HEK293 (cell line): ENCODE data around the gene SLC25A40.

Source experiments
- CTCF ChIA-PET: fragments of 350-600 bp; formaldehyde crosslinking; extraction: SDS; loops from one replicate; lab custom pipeline; 2021; ENCODE audit warnings: antibody characterized with exemption; lab: Yijun Ruan, JAX
- POLR2A ChIA-PET: fragments of 300-600 bp; formaldehyde crosslinking; extraction: SDS; loops from one replicate; lab custom pipeline; 2020; ENCODE audit warnings: antibody characterized with exemption, inconsistent platforms; lab: Yijun Ruan, JAX
- H3K27ac ChIP-seq: fragments of 200-500 bp; sonication (Bioruptor generic); 2 replicates; pipeline ENCODE4 v1.5.1; 2014; ENCODE audit warnings: low read depth, low read length, control low read depth, inconsistent platforms; ENCODE audit errors: extremely low read depth
- H3K36me3 ChIP-seq, 2 experiments: fragments of 200-500 bp in 1 of 2; sonication (Bioruptor generic) in 1 of 2; 1 replicate in 1 of 2; 2 replicates in 1 of 2; pipeline ENCODE4 v1.5.1; 2014 to 2017; ENCODE audit warnings: inconsistent platforms in 2 of 2, low read length in 2 of 2; ENCODE audit not compliant: control insufficient read depth in 2 of 2, insufficient read depth in 1 of 2
- H3K4me1 ChIP-seq: fragments of 200-500 bp; sonication (Bioruptor generic); 2 replicates; pipeline ENCODE4 v1.5.1; 2014; ENCODE audit warnings: mild to moderate bottlenecking, low read length, inconsistent platforms; ENCODE audit not compliant: control insufficient read depth, insufficient read depth
- H3K4me3 ChIP-seq: 2 replicates; pipeline ENCODE4 v1.5.1; 2011; ENCODE audit warnings: low read depth, mild to moderate bottlenecking, control low read depth, low read length, moderate library complexity
- H3K9me3 ChIP-seq: fragments of 200-500 bp; sonication (Bioruptor generic); 2 replicates; pipeline ENCODE4 v1.5.1; 2014; ENCODE audit warnings: low read depth, low read length, inconsistent platforms; ENCODE audit not compliant: control insufficient read depth, insufficient read depth
- ATF2 ChIP-seq: fragments of 450-650 bp; formaldehyde crosslinking; IDR thresholded peaks from 2 replicates; pipeline ENCODE4 v1.5.1; 2016; ENCODE audit warnings: missing biosample characterization, missing genetic modification characterization, low read depth
- FEZF1 ChIP-seq: fragments of 450-650 bp; formaldehyde crosslinking; IDR thresholded peaks from 2 replicates; pipeline ENCODE4 v1.5.1; 2016; ENCODE audit warnings: missing biosample characterization, missing genetic modification characterization
- GLI2 ChIP-seq: fragments of 450-650 bp; formaldehyde crosslinking; IDR thresholded peaks from 2 replicates; pipeline ENCODE4; 2017; ENCODE audit warnings: missing biosample characterization, missing genetic modification characterization, low read depth, borderline replicate concordance
- IKZF3 ChIP-seq: fragments of 450-650 bp; IDR thresholded peaks from 2 replicates; pipeline ENCODE4 v1.5.0; 2018; ENCODE audit warnings: missing biosample characterization, mild to moderate bottlenecking, missing genetic modification characterization, moderate library complexity
- MYNN ChIP-seq: fragments of 450-650 bp; formaldehyde crosslinking; IDR thresholded peaks from 2 replicates; pipeline ENCODE4 v1.5.1; 2016; ENCODE audit warnings: missing biosample characterization, missing genetic modification characterization, borderline replicate concordance
- MZF1 ChIP-seq: fragments of 450-650 bp; formaldehyde crosslinking; IDR thresholded peaks from 2 replicates; pipeline ENCODE4 v1.5.1; 2017; ENCODE audit warnings: missing biosample characterization, missing genetic modification characterization, borderline replicate concordance
- SALL2 ChIP-seq: fragments of 450-650 bp; formaldehyde crosslinking; IDR thresholded peaks from 2 replicates; pipeline ENCODE4 v1.5.0; 2017; ENCODE audit warnings: missing biosample characterization, mild to moderate bottlenecking, missing genetic modification characterization, borderline replicate concordance
- ZBTB21 ChIP-seq: fragments of 450-650 bp; formaldehyde crosslinking; IDR thresholded peaks from 2 replicates; pipeline ENCODE4 v1.5.1; 2017; ENCODE audit warnings: missing biosample characterization, missing genetic modification characterization
- ZBTB7A ChIP-seq: fragments of 450-650 bp; formaldehyde crosslinking; IDR thresholded peaks from 2 replicates; pipeline ENCODE4 v1.5.1; 2016; ENCODE audit warnings: low read depth, missing biosample characterization, missing genetic modification characterization
- ZNF174 ChIP-seq: fragments of 450-650 bp; formaldehyde crosslinking; IDR thresholded peaks from 2 replicates; pipeline ENCODE4 v1.5.0; 2017; ENCODE audit warnings: missing biosample characterization, mild to moderate bottlenecking, missing genetic modification characterization
- ZNF175 ChIP-seq: fragments of 450-650 bp; formaldehyde crosslinking; IDR thresholded peaks from 2 replicates; pipeline ENCODE4 v1.5.1; 2016; ENCODE audit warnings: missing biosample characterization, missing genetic modification characterization
- ZNF335 ChIP-seq: fragments of 450-650 bp; formaldehyde crosslinking; conservative IDR thresholded peaks from 2 replicates; pipeline ENCODE4 v1.5.1; 2016; ENCODE audit warnings: missing biosample characterization, missing genetic modification characterization
- ZNF391 ChIP-seq: fragments of 450-650 bp; formaldehyde crosslinking; IDR thresholded peaks from 2 replicates; pipeline ENCODE4 v1.5.1; 2016; ENCODE audit warnings: low read depth, missing biosample characterization, missing genetic modification characterization, borderline replicate concordance
- ZNF423 ChIP-seq: fragments of 450-650 bp; formaldehyde crosslinking; IDR thresholded peaks from 2 replicates; pipeline ENCODE4 v1.5.1; 2016; ENCODE audit warnings: missing biosample characterization, missing genetic modification characterization
- ZNF510 ChIP-seq: fragments of 450-650 bp; formaldehyde crosslinking; IDR thresholded peaks from 2 replicates; pipeline ENCODE4 v1.5.1; 2018; ENCODE audit warnings: mild to moderate bottlenecking, missing genetic modification characterization, missing biosample characterization; ENCODE audit not compliant: insufficient replicate concordance
- ZNF529 ChIP-seq: fragments of 450-650 bp; formaldehyde crosslinking; IDR thresholded peaks from 2 replicates; pipeline ENCODE4 v1.5.1; 2017; ENCODE audit warnings: missing genetic modification characterization, missing biosample characterization; ENCODE audit not compliant: insufficient replicate concordance
- ZNF530 ChIP-seq: fragments of 450-650 bp; formaldehyde crosslinking; IDR thresholded peaks from 2 replicates; pipeline ENCODE4 v1.5.1; 2016; ENCODE audit warnings: low read depth, missing biosample characterization, missing genetic modification characterization
- ZNF544 ChIP-seq: fragments of 450-650 bp; formaldehyde crosslinking; IDR thresholded peaks from 2 replicates; pipeline ENCODE4 v1.5.0; 2017; ENCODE audit warnings: missing biosample characterization, missing genetic modification characterization
- ZNF580 ChIP-seq: fragments of 450-650 bp; formaldehyde crosslinking; IDR thresholded peaks from 2 replicates; pipeline ENCODE4 v1.5.1; 2016; ENCODE audit warnings: missing biosample characterization, missing genetic modification characterization
- ZNF629 ChIP-seq: fragments of 450-650 bp; formaldehyde crosslinking; IDR thresholded peaks from 2 replicates; pipeline ENCODE4 v1.5.1; 2017; ENCODE audit warnings: missing biosample characterization, missing genetic modification characterization
- ZNF654 ChIP-seq: fragments of 450-650 bp; formaldehyde crosslinking; IDR thresholded peaks from 2 replicates; pipeline ENCODE4 v1.5.1; 2016; ENCODE audit warnings: low read depth, missing biosample characterization, missing genetic modification characterization
- ZNF660 ChIP-seq: fragments of 450-650 bp; IDR thresholded peaks from 2 replicates; pipeline ENCODE4 v1.5.1; 2018; ENCODE audit warnings: missing biosample characterization, mild to moderate bottlenecking, missing genetic modification characterization
- ZNF843 ChIP-seq: fragments of 450-650 bp; formaldehyde crosslinking; IDR thresholded peaks from 2 replicates; pipeline ENCODE4 v1.5.1; 2016; ENCODE audit warnings: missing biosample characterization, missing genetic modification characterization
- ZSCAN18 ChIP-seq: fragments of 450-650 bp; formaldehyde crosslinking; IDR thresholded peaks from 2 replicates; pipeline ENCODE4 v1.5.1; 2016; ENCODE audit warnings: missing biosample characterization, missing genetic modification characterization

SLC25A40 gene

GRCh38 chr7:87895363-87895762 is 19.2 kb upstream of the SLC25A40 start:
- H3K4me3 ChIP-seq: no peak overlapping the region
- no peaks in the 10 kb centered on the region for H3K4me1 ChIP-seq
- TF ChIP-seq ZBTB21 (tag by site-specific recombination): no peak
- TF ChIP-seq ZNF423: no peak
- TF ChIP-seq ZBTB7A (tag by site-specific recombination): no peak
- no peak for TF ChIP-seq ZNF580
- no peak for TF ChIP-seq ZNF544 (tag by site-specific recombination)
- TF ChIP-seq ZNF510 (tag by site-specific recombination): no peak
- no peak for TF ChIP-seq ZNF843 (tag by site-specific recombination)
- TF ChIP-seq ZNF174 (tag by site-specific recombination): no peak
- TF ChIP-seq GLI2 (tag by site-specific recombination): no peak
- TF ChIP-seq ZNF660 (tag by site-specific recombination): no peak
- TF ChIP-seq MZF1 (tag by site-specific recombination): no peak
- no peak for TF ChIP-seq ZNF335 (tag by site-specific recombination)
- no peak for TF ChIP-seq ATF2 (tag by site-specific recombination)
- H3K27ac ChIP-seq: no peak overlapping the region
- POLR2A ChIA-PET: no interaction called here
- CTCF ChIA-PET: interaction anchor here (0.6 to 0.7 kb wide), 2 partner anchors 9 to 94 kb away, joined by 4 to 5 read pairs; no protein-coding TSS in a partner anchor
- H3K9me3 ChIP-seq: no peaks in the 10 kb centered on the region
- H3K36me3 ChIP-seq: peaks cover 53 to 68% of the 10 kb centered on the region in 2 experiments

GRCh38 chr7:87886875-87887274 is 10.7 kb upstream of the SLC25A40 start:
- H3K9me3 ChIP-seq: no peaks in the 10 kb centered on the region
- TF ChIP-seq ZNF654 (tag by site-specific recombination) (peak; percentile 58), ZNF391 (no peak)
- TF ChIP-seq, all 188 proteins: peak for 1
- ChIA-PET POLR2A (no interaction called here), CTCF (interaction anchor here (0.6 to 3.4 kb wide), 16 partner anchors 15 to 1140 kb away, joined by 3 to 25 read pairs (median 3); no protein-coding TSS in a partner anchor)
- H3K4me3 ChIP-seq: no peak overlapping the region
- H3K27ac ChIP-seq: no peak overlapping the region
- H3K36me3 ChIP-seq: peaks cover 51 to 63% of the 10 kb centered on the region in 2 experiments
- no peaks in the 10 kb centered on the region for H3K4me1 ChIP-seq

DNA sequence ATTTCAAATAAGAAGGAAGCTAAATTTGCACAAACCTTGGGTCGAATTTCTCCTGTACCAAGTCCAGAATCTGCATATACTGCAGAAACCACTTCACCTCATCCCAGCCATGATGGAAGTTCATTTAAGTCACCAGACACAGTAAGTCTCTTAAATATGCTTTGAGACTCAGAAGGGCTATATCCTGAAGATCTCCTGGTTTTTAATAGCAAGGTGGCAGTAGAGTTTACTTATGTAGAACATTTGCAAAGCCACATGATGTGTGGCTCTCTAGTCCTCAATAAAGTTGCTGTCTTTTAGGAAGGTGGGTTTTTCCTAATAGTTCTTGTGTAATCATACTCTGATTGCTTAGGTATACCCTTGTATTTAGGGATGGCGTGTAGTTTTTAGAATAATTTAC is 8.9 kb upstream of the SLC25A40 start:
- Histone ChIP-seq H3K4me1 (no peaks in the 10 kb centered on the region), H3K9me3 (no peaks in the 10 kb centered on the region), H3K27ac (0 out of 2 replicates have a peak overlapping the region, but pooled peaks have one; percentile 10), H3K4me3 (no peak overlapping the region), H3K36me3 (peaks cover 56 to 60% of the 10 kb centered on the region in 2 experiments)
- ChIA-PET POLR2A (no interaction called here), CTCF (no interaction called here)
- no peak for TF ChIP-seq ZNF530 (tag by site-specific recombination)
- no peak for TF ChIP-seq ZNF529 (tag by site-specific recombination)
- TF ChIP-seq ZNF629 (tag by site-specific recombination): no peak
- no peak for TF ChIP-seq FEZF1 (tag by site-specific recombination)
- TF ChIP-seq MYNN (tag by site-specific recombination): no peak
- no peak for TF ChIP-seq SALL2 (tag by site-specific recombination)
- no peak for TF ChIP-seq ZNF843 (tag by site-specific recombination)
- TF ChIP-seq ZNF175 (tag by site-specific recombination): no peak
- TF ChIP-seq IKZF3 (tag by site-specific recombination): no peak
- no peak for TF ChIP-seq ZSCAN18 (tag by site-specific recombination)
